T-helper 1 cell treated with Interleukin-12 subunit alpha and Interleukin-12 subunit beta and Interleukin-4 antibody, amounts not matched to agents 30 μg/mL and 1 μg/mL, for 36 hours (primary cell): Measurements from ENCODE around the gene STRA6.

Experiments used
- H3K27ac Mint-ChIP-seq: one replicate; pipeline ENCODE4 v1.8.0; 2021; ENCODE audit warnings: mild to moderate bottlenecking, mixed read lengths
- H3K27me3 Mint-ChIP-seq: one replicate; pipeline ENCODE4 v1.8.0; 2021; ENCODE audit warnings: low read depth, mixed read lengths
- H3K36me3 Mint-ChIP-seq: one replicate; pipeline ENCODE4 v1.8.0; 2021; ENCODE audit warnings: low read depth, mixed read lengths
- H3K4me1 Mint-ChIP-seq: one replicate; pipeline ENCODE4 v1.8.0; 2021; ENCODE audit warnings: low read depth, mixed read lengths
- H3K4me3 Mint-ChIP-seq: one replicate; pipeline ENCODE4 v1.8.0; 2021; ENCODE audit warnings: mild to moderate bottlenecking, moderate library complexity, mixed read lengths
- H3K9me3 Mint-ChIP-seq: one replicate; pipeline ENCODE4 v1.8.0; 2021; ENCODE audit warnings: mixed read lengths

STRA6 gene

DNA sequence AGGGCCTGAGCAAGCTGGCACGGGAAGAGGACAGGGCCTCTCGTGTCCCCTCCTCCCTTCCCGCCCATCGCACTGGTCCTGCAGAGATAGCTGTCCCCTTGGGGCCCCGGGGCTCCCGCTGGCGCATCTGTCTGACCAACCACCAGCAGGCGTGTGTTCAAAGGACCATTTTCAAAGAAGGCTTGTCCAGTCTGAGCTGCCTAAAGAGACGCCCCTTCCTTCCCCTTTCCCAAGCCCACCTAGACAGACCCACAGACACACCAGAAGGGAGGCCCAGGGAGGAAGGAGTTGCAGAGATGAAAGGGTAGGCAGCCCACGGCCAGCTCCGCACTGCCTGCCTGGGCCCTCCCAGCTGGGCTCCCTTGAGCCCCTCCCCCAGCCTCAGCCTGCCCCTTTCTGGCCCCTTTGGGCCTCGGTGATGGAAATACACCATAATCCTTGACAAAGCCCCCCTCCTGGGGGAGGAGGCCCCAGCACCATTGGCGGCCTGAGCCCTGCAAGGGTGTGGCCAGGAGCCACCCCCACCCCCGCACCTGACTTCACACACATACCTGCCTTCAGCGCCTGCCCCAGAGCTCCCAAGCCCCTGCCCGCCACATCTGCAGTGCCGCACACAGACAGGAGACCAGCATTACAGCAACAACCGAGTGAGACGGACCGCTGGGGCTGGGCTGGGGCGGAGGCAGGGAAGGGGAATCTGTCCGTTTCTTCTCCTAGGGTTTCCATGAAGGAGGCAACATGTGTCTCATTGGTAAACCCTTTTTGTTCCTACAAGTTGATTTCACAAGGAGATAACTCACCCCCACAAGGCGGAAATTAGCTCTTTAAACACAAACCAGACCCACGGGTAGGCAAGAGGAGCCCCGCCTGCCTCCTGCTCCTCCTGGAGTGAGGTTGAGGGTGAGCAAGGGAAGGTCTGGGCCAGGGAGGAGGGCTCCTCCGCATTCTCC is at the start of gene STRA6:
TSS of gene STRA6 (minus strand) at position 336 of the 950 bp plus-strand sequence. CDS start 520 bp downstream, outside the sequence.
- no peak within 1 kb of the TSS for H3K27ac Mint-ChIP-seq
- peaks cover 2% of the 10 kb centered on the region for H3K4me1 Mint-ChIP-seq
- no peak within 1 kb of the TSS for H3K4me3 Mint-ChIP-seq
- no peaks in the 10 kb centered on the region for H3K36me3 Mint-ChIP-seq
- no peaks in the 10 kb centered on the region for H3K9me3 Mint-ChIP-seq
- H3K27me3 Mint-ChIP-seq = peaks cover 7% of the 10 kb centered on the region

- no peaks in the 10 kb centered on the region for H3K4me1 Mint-ChIP-seq
- H3K27ac Mint-ChIP-seq = no peak overlapping the region
- H3K27me3 Mint-ChIP-seq = no peaks in the 10 kb centered on the region
- H3K36me3 Mint-ChIP-seq = no peaks in the 10 kb centered on the region
- no peaks in the 10 kb centered on the region for H3K9me3 Mint-ChIP-seq
- H3K4me3 Mint-ChIP-seq = no peak overlapping the region
Observed at GRCh38 chr15:74252291-74252690, 49.7 kb upstream of the STRA6 start.

DNA sequence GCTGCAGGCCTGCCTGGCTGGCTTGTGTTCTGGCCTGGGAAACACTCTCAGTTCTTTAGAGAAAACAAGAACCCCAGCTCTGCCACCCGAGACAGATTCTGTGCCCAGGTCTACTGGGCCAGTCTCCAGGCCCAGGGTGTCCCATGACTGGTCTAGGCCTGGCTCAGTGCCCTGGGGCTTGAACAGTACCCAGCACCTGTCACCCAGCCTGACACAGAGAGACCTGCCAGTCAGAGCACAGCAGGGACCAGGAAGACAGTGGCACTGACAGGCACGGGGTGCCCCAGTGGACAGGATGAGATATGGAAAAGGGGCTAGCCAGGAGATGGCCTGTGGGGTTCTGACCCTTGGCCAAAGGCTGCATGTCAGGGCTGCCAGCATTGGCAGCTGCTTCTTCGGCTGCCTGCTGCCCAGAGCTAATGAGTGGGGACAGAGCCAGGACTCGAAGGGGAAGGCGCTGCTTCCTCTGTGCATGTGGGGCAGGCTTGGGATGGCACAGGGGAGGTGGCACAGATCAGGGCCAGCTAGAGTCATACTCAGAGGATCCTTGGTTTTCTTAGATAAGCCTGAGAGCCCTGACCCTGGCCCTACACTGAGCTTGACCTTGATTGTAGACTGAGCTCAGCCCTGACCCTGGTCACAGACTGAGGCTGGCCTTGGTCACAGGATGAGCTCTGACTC is 48.7 kb upstream of the STRA6 start:
- H3K4me3 Mint-ChIP-seq = no peak overlapping the region
- no peaks in the 10 kb centered on the region for H3K36me3 Mint-ChIP-seq
- no peaks in the 10 kb centered on the region for H3K9me3 Mint-ChIP-seq
- H3K27ac Mint-ChIP-seq = no peak overlapping the region
- H3K4me1 Mint-ChIP-seq = no peaks in the 10 kb centered on the region
- H3K27me3 Mint-ChIP-seq = peaks cover 2% of the 10 kb centered on the region

DNA sequence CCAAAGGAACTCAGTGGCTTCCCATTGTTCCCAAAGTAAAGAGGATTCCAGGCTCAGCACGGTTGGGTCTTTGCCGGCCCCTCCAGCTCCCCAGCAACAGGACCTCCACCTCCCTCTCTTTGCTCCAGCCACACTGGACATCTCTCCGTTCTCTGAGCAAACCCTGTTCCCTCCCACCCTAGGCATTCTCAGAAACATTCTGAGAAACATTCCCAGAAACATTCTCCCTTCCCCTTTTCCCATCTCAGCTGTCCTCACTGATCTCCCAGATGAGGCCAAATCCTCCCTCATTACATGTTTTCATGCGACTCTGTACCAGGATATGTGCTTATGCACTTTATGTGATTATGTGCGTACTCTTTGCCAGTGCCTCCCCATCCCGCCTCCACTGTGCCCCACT is 47.7 kb upstream of the STRA6 start:
- Mint-ChIP-seq H3K27me3 (peaks cover 8% of the 10 kb centered on the region), H3K9me3 (no peaks in the 10 kb centered on the region), H3K4me1 (no peaks in the 10 kb centered on the region), H3K4me3 (no peak overlapping the region), H3K27ac (no peak overlapping the region), H3K36me3 (no peaks in the 10 kb centered on the region)

GRCh38 chr15:74245342-74245931 is 42.9 kb upstream of the STRA6 start:
- Mint-ChIP-seq H3K9me3 (no peaks in the 10 kb centered on the region), H3K4me3 (no peak overlapping the region), H3K27me3 (peaks cover 16% of the 10 kb centered on the region), H3K27ac (no peak overlapping the region), H3K36me3 (no peaks in the 10 kb centered on the region), H3K4me1 (no peaks in the 10 kb centered on the region)

DNA sequence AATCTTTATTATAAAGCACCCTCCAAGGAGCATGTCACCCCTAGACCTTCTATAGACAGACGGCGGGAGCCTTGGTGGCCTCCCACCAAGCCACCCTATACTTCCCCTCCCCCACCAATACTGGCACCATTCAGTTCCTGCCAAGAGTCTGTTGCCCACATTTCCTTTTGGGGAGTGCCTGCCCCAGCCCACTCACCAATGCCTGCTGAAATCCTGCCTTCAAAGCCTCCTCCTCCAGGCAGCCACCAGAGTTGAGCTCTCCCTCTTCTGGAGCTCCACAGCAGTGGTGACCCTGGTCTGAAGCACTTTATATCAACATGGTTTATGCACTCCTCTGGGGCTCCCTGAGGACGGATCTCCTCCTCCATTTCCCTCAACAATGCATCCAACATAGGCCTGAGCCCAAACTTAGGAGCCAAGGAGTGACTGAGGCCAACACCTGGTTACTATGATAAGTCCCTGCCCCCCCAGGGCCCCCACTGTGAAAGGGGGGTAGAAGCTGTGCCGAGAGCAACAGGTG is 42.3 kb upstream of the STRA6 start:
- Mint-ChIP-seq H3K4me1 (no peaks in the 10 kb centered on the region), H3K27me3 (peaks cover 16% of the 10 kb centered on the region), H3K27ac (no peak overlapping the region), H3K36me3 (no peaks in the 10 kb centered on the region), H3K9me3 (no peaks in the 10 kb centered on the region), H3K4me3 (no peak overlapping the region)

DNA sequence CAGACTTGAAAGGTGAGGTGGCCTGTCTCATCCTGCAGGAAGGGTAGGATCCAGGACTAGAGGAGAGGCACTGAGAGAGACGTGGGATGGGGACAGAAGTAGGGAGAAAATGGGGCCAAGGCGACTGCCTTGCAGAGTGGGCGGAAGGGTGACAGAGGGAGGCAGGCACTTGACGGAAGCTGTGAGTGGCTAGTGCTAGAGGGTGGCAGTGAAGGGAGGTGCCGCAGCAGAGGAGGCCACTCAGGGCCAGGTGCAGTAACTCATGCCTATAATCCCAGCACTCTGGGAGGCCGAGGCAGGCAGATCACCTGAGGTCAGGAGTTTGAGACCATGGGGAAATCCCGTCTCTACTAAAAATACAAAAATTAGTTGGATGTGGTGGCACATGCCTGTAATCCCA is 40.8 kb upstream of the STRA6 start:
- H3K4me1 Mint-ChIP-seq = no peaks in the 10 kb centered on the region
- no peak overlapping the region for H3K27ac Mint-ChIP-seq
- no peaks in the 10 kb centered on the region for H3K9me3 Mint-ChIP-seq
- H3K4me3 Mint-ChIP-seq = no peak overlapping the region
- H3K27me3 Mint-ChIP-seq = peaks cover 16% of the 10 kb centered on the region
- no peaks in the 10 kb centered on the region for H3K36me3 Mint-ChIP-seq

DNA sequence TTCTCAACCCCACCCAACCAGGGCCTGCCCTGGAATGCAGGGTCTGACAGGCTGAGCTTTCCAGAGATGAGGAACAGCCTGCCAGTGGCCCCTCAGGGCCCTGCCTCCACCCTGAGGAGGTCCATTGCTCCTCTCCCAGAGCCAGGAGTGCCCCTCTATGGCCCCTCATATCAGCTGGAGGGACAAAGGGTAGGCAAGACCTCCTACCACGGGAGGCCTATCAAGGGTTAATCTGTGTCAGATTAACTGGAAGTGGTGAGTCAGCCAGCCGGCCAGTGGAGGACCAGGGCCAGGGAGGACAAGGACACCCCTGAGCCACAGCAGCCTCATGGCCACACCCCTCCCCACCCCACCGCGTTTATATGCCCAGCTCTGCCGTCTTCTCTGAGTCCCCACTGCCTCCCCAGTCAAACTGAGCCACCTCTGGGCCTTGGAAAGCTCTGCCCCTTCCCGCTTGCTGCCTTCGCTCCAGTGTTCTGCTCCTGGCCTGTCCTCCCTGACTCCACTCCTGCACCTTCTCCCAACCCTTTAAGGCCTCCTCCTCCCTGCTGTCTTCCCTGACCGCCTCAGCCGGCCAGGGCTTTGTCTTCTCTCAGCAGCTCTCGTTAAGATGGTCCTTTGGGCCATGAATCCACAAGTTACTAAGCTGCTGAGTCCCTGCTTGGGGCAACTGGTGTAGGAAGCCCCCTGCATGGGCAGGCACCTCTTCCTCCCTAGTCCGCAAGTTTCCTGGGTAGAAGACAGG is 40.0 kb upstream of the STRA6 start:
- no peak overlapping the region for H3K27ac Mint-ChIP-seq
- no peaks in the 10 kb centered on the region for H3K9me3 Mint-ChIP-seq
- H3K27me3 Mint-ChIP-seq = peaks cover 16% of the 10 kb centered on the region

GRCh38 chr15:74240897-74241614 is 38.5 kb upstream of the STRA6 start:
- Mint-ChIP-seq H3K36me3 (no peaks in the 10 kb centered on the region), H3K27me3 (peaks cover 12% of the 10 kb centered on the region), H3K4me3 (no peak overlapping the region), H3K9me3 (no peaks in the 10 kb centered on the region), H3K27ac (no peak overlapping the region), H3K4me1 (no peaks in the 10 kb centered on the region)

More for the DNA sequence above, 40.0 kb upstream of the STRA6 start:
- H3K36me3 Mint-ChIP-seq = no peaks in the 10 kb centered on the region
- H3K4me1 Mint-ChIP-seq = no peaks in the 10 kb centered on the region
- H3K4me3 Mint-ChIP-seq = no peak overlapping the region

DNA sequence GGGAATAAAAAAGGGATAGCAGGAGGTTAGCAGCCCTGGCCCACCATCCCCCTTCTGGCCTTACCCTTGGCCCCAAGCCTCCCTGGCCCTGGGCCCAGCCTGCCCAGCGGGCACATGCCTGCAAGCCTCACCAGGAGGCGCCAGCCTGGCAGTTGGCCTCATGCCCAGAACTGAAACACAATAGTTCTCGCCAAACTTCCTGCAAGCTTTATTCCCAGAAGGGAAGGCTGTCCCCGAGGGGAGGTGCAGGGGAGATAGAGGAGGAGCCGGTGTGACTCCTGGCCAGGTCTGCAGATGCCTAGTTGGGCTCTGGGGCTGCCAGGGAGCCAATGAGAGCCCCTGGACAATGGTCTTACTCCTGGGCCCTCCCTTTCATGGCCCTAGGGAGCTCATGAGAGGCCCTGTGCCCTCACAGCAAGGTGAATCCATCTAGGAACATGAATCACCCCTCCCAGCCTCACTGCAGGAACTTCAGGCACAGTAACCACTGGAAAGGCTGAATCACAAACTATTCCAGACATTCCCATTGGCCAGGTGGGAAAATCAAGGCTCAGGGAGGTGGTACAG is 37.5 kb upstream of the STRA6 start:
- Mint-ChIP-seq H3K36me3 (no peaks in the 10 kb centered on the region), H3K4me3 (no peak overlapping the region), H3K27ac (no peak overlapping the region), H3K4me1 (no peaks in the 10 kb centered on the region), H3K27me3 (peaks cover 7% of the 10 kb centered on the region), H3K9me3 (no peaks in the 10 kb centered on the region)

GRCh38 chr15:74239051-74239705 is 36.6 kb upstream of the STRA6 start:
- no peak overlapping the region for H3K4me3 Mint-ChIP-seq
- no peaks in the 10 kb centered on the region for H3K4me1 Mint-ChIP-seq
- H3K9me3 Mint-ChIP-seq = no peaks in the 10 kb centered on the region
- H3K27ac Mint-ChIP-seq = no peak overlapping the region
- no peaks in the 10 kb centered on the region for H3K27me3 Mint-ChIP-seq
- H3K36me3 Mint-ChIP-seq = no peaks in the 10 kb centered on the region

DNA sequence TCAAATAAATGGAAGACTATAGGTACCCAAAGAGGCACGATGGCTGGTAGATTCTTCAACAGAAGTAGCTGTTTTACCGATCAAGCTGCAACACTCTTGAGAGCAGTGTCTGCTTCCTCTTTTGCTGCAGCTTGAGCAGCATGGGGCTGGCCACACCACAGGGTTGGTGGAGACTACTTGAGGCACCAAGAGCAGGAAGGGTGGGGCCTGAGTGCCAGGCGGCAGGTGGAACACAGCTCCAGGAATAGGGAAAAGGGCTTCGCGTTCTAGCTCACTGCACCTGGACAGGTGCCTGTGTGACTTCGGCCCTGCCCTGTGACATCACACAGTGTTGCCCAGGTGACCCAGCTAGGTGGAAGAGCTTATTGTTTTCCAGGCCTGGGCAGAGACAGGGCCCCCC is 33.4 kb upstream of the STRA6 start, which contains the start of gene CCDC33:
TSS of gene CCDC33 (plus strand) at position 365 of the 400 bp plus-strand sequence. CDS start 394 bp downstream, outside the sequence.
- Mint-ChIP-seq H3K27ac (no peak within 1 kb of the TSS), H3K4me3 (no peak within 1 kb of the TSS), H3K27me3 (no peaks in the 10 kb centered on the region), H3K9me3 (no peaks in the 10 kb centered on the region), H3K36me3 (no peaks in the 10 kb centered on the region), H3K4me1 (no peaks in the 10 kb centered on the region)

- no peaks in the 10 kb centered on the region for H3K4me1 Mint-ChIP-seq
- H3K9me3 Mint-ChIP-seq = no peaks in the 10 kb centered on the region
- H3K36me3 Mint-ChIP-seq = no peaks in the 10 kb centered on the region
- no peak overlapping the region for H3K4me3 Mint-ChIP-seq
- no peaks in the 10 kb centered on the region for H3K27me3 Mint-ChIP-seq
- no peak overlapping the region for H3K27ac Mint-ChIP-seq
Observed at GRCh38 chr15:74234598-74234875, 31.9 kb upstream of the STRA6 start.
